ENCODE data around the gene CYGB. TPM values are rescaled to one million over a fixed set of nuclear protein-coding genes. Genes with fewer than 3 reads are reported as not detected.

The CYGB gene
- total and polyA plus RNA-seq, 4 donors: 0.95 to 26.6 (median 12.3) TPM

GRCh38 chr17:76478730-76479514 is 58.6 kb downstream of the CYGB start:
- Histone ChIP-seq H3K27ac (ENCODE audit: low read depth in 1 of 2, low read length in 2 of 2) (no peak overlapping the region), H3K4me1 (ENCODE audit: control insufficient read depth in 1 of 2, insufficient read depth in 2 of 2, low read length in 2 of 2) (no peaks in the 10 kb centered on the region), H3K36me3 (ENCODE audit: control insufficient read depth in 1 of 2, insufficient read depth in 2 of 2, low read length in 1 of 2) (no peaks in the 10 kb centered on the region), H3K9me3 (ENCODE audit: control insufficient read depth, low read length) (no peaks in the 10 kb centered on the region), H3K27me3 (ENCODE audit: control insufficient read depth in 1 of 2, insufficient read depth in 2 of 2, low read length in 1 of 2) (no peaks in the 10 kb centered on the region), H3K4me3 (ENCODE audit: low read length in 2 of 2) (no peak overlapping the region)
- ATAC-seq (ENCODE audit: low FRiP score): no peak
- DNase-seq: no peak
- WGBS, 2 donors: 92 to 93% methylated on average over 34 to 37 of the region's 37 CpGs
- intact Hi-C loops (cut with DNase I): no loop called here

GRCh38 chr17:76478097-76478496 is 59.4 kb downstream of the CYGB start:
- WGBS, 2 donors: 93 to 95% methylated on average over 10 of the region's 10 CpGs

GRCh38 chr17:76477576-76477975 is 59.9 kb downstream of the CYGB start:
- Histone ChIP-seq H3K27ac (ENCODE audit: low read depth in 1 of 2, low read length in 2 of 2) (no peak overlapping the region), H3K4me3 (ENCODE audit: low read length in 2 of 2) (no peak overlapping the region), H3K4me1 (ENCODE audit: control insufficient read depth in 1 of 2, insufficient read depth in 2 of 2, low read length in 2 of 2) (no peaks in the 10 kb centered on the region), H3K27me3 (ENCODE audit: control insufficient read depth in 1 of 2, insufficient read depth in 2 of 2, low read length in 1 of 2) (no peaks in the 10 kb centered on the region), H3K36me3 (ENCODE audit: control insufficient read depth in 1 of 2, insufficient read depth in 2 of 2, low read length in 1 of 2) (no peaks in the 10 kb centered on the region), H3K9me3 (ENCODE audit: control insufficient read depth, low read length) (no peaks in the 10 kb centered on the region)
- ATAC-seq (ENCODE audit: low FRiP score): no peak
- WGBS, 2 donors: 85 to 91% methylated on average over 15 of the region's 15 CpGs
- intact Hi-C loops (cut with DNase I): no loop called here
- DNase-seq: no peak

More at GRCh38 chr17:76478097-76478496, 59.4 kb downstream of the CYGB start:
- H3K4me1 ChIP-seq (ENCODE audit: control insufficient read depth in 1 of 2, insufficient read depth in 2 of 2, low read length in 2 of 2): no peaks in the 10 kb centered on the region
- no peak overlapping the region for H3K4me3 ChIP-seq (ENCODE audit: low read length in 2 of 2)
- intact Hi-C loops (cut with DNase I): no loop called here
- no peaks in the 10 kb centered on the region for H3K9me3 ChIP-seq (ENCODE audit: control insufficient read depth, low read length)
- no peaks in the 10 kb centered on the region for H3K36me3 ChIP-seq (ENCODE audit: control insufficient read depth in 1 of 2, insufficient read depth in 2 of 2, low read length in 1 of 2)
- DNase-seq: no peak
- H3K27me3 ChIP-seq (ENCODE audit: control insufficient read depth in 1 of 2, insufficient read depth in 2 of 2, low read length in 1 of 2): no peaks in the 10 kb centered on the region
- no peak overlapping the region for H3K27ac ChIP-seq (ENCODE audit: low read depth in 1 of 2, low read length in 2 of 2)
- ATAC-seq (ENCODE audit: low FRiP score): no peak

Other genes with a start within 250 kb of the CYGB start
- 1 to 10 TPM; 3.4 to 4.2 TPM for gene QRICH2, start 229.4 kb downstream of the CYGB start, total RNA-seq
- 10 to 100 TPM in 1 of 2 donors, 1 to 10 TPM in 1; 1.4 to 12.8 TPM for gene QRICH2, start 229.4 kb downstream of the CYGB start, polyA plus RNA-seq
- gene PRPSAP1, start 183.8 kb downstream of the CYGB start, total RNA-seq: 10 to 100 TPM; 47.2 to 64.4 TPM
- 10 to 100 TPM; 29.7 to 45.2 TPM for gene PRPSAP1, start 183.8 kb downstream of the CYGB start, polyA plus RNA-seq
- gene SPHK1, start 153.1 kb downstream of the CYGB start, total RNA-seq: 10 to 100 TPM; 22.2 to 24.5 TPM
- gene SPHK1, start 153.1 kb downstream of the CYGB start, polyA plus RNA-seq: 10 to 100 TPM in 1 of 2 donors, 1 to 10 TPM in 1; 8.6 to 13.9 TPM
- 10 to 100 TPM; 14.0 to 24.7 TPM for gene UBE2O, start 84.6 kb downstream of the CYGB start, total RNA-seq
- 10 to 100 TPM in 1 of 2 donors, 1 to 10 TPM in 1; 2.5 to 11.0 TPM for gene UBE2O, start 84.6 kb downstream of the CYGB start, polyA plus RNA-seq
- not detected for gene AANAT, start 70.1 kb downstream of the CYGB start, total RNA-seq
- gene AANAT, start 70.1 kb downstream of the CYGB start, polyA plus RNA-seq: not detected
- gene RHBDF2, start 36.3 kb downstream of the CYGB start, total RNA-seq: 10 to 100 TPM; 30.9 to 45.0 TPM
- gene RHBDF2, start 36.3 kb downstream of the CYGB start, polyA plus RNA-seq: 10 to 100 TPM in 1 of 2 donors, 1 to 10 TPM in 1; 2.6 to 11.0 TPM
- gene PRCD, start 2.3 kb upstream of the CYGB start, total RNA-seq: 1 to 10 TPM; 1.2 to 8.6 TPM
- gene PRCD, start 2.3 kb upstream of the CYGB start, polyA plus RNA-seq: not detected
- gene ST6GALNAC2, start 48.2 kb upstream of the CYGB start, total RNA-seq: 1 to 10 TPM; 2.5 to 7.6 TPM
- 1 to 10 TPM in 1 of 2 donors, not detected in 1; 2.0 TPM for gene ST6GALNAC2, start 48.2 kb upstream of the CYGB start, polyA plus RNA-seq
- gene ST6GALNAC1, start 106.0 kb upstream of the CYGB start, total RNA-seq: 1 to 10 TPM; 1.1 to 2.3 TPM
- gene ST6GALNAC1, start 106.0 kb upstream of the CYGB start, polyA plus RNA-seq: 1 to 10 TPM; 1.6 to 9.4 TPM
- gene MXRA7, start 173.3 kb upstream of the CYGB start, total RNA-seq: 100 to 1,000 TPM; 256 to 262 TPM
- 100 to 1,000 TPM; 357 to 465 TPM for gene MXRA7, start 173.3 kb upstream of the CYGB start, polyA plus RNA-seq
- gene JMJD6, start 188.9 kb upstream of the CYGB start, total RNA-seq: 10 to 100 TPM; 36.5 to 55.4 TPM
- 10 to 100 TPM; 29.3 to 82.5 TPM for gene JMJD6, start 188.9 kb upstream of the CYGB start, polyA plus RNA-seq
- 10 to 100 TPM; 26.8 to 27.9 TPM for gene METTL23, start 189.1 kb upstream of the CYGB start, total RNA-seq
- gene METTL23, start 189.1 kb upstream of the CYGB start, polyA plus RNA-seq: 10 to 100 TPM; 28.5 to 37.5 TPM
- gene SRSF2, start 199.6 kb upstream of the CYGB start, total RNA-seq: 100 to 1,000 TPM; 133 to 134 TPM
- 100 to 1,000 TPM in 1 of 2 donors, 10 to 100 TPM in 1; 64.4 to 152 TPM for gene SRSF2, start 199.6 kb upstream of the CYGB start, polyA plus RNA-seq
- gene MFSD11, start 200.4 kb upstream of the CYGB start, total RNA-seq: 10 to 100 TPM; 24.5 to 38.2 TPM
- 10 to 100 TPM in 1 of 2 donors, 1 to 10 TPM in 1; 6.8 to 19.9 TPM for gene MFSD11, start 200.4 kb upstream of the CYGB start, polyA plus RNA-seq

All from aorta (tissue), 5 donors.